ENCODE data around the gene OCSTAMP.

DNA sequence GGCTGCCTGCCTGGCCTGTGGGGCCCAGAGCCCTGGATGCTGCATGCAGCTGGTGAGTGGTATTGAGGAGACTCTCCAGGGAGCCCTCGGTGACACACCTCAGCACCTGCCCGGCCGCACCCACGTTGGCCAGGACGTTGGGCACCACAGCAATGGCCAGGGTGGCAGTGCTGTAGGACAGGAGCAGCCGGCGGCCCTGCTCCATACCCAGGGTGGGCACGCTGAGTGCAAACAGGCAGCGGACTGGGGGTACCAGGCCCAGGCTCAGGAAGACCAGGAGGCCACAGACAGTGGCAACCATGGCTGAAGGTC lies 4.7 kb downstream of the OCSTAMP start:
- TF ChIP-seq, protein P1, sequence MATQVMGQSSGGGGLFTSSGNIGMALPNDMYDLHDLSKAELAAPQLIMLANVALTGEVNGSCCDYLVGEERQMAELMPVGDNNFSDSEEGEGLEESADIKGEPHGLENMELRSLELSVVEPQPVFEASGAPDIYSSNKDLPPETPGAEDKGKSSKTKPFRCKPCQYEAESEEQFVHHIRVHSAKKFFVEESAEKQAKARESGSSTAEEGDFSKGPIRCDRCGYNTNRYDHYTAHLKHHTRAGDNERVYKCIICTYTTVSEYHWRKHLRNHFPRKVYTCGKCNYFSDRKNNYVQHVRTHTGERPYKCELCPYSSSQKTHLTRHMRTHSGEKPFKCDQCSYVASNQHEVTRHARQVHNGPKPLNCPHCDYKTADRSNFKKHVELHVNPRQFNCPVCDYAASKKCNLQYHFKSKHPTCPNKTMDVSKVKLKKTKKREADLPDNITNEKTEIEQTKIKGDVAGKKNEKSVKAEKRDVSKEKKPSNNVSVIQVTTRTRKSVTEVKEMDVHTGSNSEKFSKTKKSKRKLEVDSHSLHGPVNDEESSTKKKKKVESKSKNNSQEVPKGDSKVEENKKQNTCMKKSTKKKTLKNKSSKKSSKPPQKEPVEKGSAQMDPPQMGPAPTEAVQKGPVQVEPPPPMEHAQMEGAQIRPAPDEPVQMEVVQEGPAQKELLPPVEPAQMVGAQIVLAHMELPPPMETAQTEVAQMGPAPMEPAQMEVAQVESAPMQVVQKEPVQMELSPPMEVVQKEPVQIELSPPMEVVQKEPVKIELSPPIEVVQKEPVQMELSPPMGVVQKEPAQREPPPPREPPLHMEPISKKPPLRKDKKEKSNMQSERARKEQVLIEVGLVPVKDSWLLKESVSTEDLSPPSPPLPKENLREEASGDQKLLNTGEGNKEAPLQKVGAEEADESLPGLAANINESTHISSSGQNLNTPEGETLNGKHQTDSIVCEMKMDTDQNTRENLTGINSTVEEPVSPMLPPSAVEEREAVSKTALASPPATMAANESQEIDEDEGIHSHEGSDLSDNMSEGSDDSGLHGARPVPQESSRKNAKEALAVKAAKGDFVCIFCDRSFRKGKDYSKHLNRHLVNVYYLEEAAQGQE (IDR thresholded peaks at IDR 0.05; ENCODE audit: insufficient read depth in 1 of 2, low read depth in 2 of 2, low read length in 2 of 2), result no peak
- no peak for TF ChIP-seq POLR2AphosphoS5 (IDR thresholded peaks at IDR 0.05; ENCODE audit: low read depth, low read length)
- no peak for TF ChIP-seq SIN3A (IDR thresholded peaks at IDR 0.05; ENCODE audit: borderline replicate concordance, insufficient read depth, low read length)
- TF ChIP-seq TAF1 (IDR thresholded peaks at IDR 0.05; ENCODE audit: borderline replicate concordance, insufficient read depth, low read length), result no peak

Measured in PFSK-1 (cell line).